ENCODE measurements around the gene REC8. TPM values are rescaled to one million over a fixed set of nuclear protein-coding genes. Genes with fewer than 3 reads are reported as not detected.

Gene REC8
- total and polyA plus RNA-seq, 10 of the 15 experiments (the other 5 are each of a cell fraction or from before 2014, with no cell fraction given) = 4.2 to 76.9 (median 29.1) TPM

DNA sequence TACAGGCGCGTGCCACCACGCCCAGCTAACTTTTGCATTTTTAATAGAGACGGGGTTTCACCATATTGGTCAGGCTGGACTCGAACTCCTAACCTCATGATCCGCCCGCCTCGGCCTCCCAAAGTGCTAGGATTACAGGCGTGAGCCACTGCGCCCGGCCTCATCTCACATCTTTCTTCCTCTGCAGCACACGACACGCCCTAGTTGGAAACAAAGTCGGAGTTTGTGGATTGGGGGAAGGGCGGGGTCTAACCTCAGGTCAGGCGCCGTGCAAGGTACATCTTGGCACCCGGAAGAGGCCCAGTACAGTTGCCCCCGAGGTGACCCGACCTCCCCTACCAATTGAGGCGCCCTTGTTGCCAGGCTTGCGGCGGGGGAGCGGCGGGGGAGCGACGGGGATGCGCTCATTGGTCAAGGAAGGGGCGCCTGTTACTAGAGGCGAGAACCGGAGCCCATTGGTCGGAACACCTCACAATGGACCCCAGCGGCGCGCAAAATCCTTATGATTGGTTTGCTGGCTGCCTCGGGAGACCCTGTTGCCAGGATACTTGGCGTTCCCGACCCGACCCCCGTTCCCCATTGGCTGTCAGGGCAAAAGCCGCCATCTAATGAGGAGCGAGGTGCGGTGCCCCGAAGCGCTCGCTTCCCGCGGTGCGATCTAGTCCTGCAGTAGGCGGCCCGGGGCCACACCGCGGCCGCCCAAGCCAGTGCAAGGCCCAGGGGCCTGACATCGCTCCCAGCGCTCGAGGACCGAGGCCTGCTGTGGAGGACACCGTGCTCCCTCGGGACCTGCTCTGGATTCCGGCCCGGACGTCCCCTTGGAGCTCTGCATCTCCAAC lies at the start of gene REC8 (continued):
- TF ChIP-seq, protein P1, sequence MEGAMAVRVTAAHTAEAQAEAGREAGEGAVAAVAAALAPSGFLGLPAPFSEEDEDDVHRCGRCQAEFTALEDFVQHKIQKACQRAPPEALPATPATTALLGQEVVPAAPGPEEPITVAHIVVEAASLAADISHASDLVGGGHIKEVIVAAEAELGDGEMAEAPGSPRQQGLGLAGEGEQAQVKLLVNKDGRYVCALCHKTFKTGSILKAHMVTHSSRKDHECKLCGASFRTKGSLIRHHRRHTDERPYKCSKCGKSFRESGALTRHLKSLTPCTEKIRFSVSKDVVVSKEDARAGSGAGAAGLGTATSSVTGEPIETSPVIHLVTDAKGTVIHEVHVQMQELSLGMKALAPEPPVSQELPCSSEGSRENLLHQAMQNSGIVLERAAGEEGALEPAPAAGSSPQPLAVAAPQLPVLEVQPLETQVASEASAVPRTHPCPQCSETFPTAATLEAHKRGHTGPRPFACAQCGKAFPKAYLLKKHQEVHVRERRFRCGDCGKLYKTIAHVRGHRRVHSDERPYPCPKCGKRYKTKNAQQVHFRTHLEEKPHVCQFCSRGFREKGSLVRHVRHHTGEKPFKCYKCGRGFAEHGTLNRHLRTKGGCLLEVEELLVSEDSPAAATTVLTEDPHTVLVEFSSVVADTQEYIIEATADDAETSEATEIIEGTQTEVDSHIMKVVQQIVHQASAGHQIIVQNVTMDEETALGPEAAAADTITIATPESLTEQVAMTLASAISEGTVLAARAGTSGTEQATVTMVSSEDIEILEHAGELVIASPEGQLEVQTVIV (IDR thresholded peaks at IDR 0.05; ENCODE audit: borderline replicate concordance, partially characterized antibody) = no peak
- TF ChIP-seq, protein P2, sequence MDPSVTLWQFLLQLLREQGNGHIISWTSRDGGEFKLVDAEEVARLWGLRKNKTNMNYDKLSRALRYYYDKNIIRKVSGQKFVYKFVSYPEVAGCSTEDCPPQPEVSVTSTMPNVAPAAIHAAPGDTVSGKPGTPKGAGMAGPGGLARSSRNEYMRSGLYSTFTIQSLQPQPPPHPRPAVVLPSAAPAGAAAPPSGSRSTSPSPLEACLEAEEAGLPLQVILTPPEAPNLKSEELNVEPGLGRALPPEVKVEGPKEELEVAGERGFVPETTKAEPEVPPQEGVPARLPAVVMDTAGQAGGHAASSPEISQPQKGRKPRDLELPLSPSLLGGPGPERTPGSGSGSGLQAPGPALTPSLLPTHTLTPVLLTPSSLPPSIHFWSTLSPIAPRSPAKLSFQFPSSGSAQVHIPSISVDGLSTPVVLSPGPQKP (IDR thresholded peaks at IDR 0.05; ENCODE audit: low read depth, low read length) = no peak
- TF ChIP-seq CHD4 (IDR thresholded peaks at IDR 0.05) (no peak), TCF3 (IDR thresholded peaks at IDR 0.05; ENCODE audit: borderline replicate concordance, insufficient read depth, low read depth, low read length) (no peak)
- TF ChIP-seq, protein P3, sequence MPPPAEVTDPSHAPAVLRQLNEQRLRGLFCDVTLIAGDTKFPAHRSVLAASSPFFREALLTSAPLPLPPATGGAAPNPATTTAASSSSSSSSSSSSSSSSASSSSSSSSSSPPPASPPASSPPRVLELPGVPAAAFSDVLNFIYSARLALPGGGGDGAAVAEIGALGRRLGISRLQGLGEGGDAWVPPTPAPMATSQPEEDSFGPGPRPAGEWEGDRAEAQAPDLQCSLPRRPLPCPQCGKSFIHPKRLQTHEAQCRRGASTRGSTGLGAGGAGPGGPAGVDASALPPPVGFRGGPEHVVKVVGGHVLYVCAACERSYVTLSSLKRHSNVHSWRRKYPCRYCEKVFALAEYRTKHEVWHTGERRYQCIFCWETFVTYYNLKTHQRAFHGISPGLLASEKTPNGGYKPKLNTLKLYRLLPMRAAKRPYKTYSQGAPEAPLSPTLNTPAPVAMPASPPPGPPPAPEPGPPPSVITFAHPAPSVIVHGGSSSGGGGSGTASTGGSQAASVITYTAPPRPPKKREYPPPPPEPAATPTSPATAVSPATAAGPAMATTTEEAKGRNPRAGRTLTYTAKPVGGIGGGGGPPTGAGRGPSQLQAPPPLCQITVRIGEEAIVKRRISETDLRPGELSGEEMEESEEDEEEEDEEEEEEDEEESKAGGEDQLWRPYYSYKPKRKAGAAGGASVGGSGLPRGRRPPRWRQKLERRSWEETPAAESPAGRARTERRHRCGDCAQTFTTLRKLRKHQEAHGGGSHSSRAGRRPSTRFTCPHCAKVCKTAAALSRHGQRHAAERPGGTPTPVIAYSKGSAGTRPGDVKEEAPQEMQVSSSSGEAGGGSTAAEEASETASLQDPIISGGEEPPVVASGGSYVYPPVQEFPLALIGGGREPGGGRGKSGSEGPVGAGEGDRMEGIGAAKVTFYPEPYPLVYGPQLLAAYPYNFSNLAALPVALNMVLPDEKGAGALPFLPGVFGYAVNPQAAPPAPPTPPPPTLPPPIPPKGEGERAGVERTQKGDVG (CRISPR knock-in tag; IDR thresholded peaks at IDR 0.05) = no peak
- TF ChIP-seq, protein P4, sequence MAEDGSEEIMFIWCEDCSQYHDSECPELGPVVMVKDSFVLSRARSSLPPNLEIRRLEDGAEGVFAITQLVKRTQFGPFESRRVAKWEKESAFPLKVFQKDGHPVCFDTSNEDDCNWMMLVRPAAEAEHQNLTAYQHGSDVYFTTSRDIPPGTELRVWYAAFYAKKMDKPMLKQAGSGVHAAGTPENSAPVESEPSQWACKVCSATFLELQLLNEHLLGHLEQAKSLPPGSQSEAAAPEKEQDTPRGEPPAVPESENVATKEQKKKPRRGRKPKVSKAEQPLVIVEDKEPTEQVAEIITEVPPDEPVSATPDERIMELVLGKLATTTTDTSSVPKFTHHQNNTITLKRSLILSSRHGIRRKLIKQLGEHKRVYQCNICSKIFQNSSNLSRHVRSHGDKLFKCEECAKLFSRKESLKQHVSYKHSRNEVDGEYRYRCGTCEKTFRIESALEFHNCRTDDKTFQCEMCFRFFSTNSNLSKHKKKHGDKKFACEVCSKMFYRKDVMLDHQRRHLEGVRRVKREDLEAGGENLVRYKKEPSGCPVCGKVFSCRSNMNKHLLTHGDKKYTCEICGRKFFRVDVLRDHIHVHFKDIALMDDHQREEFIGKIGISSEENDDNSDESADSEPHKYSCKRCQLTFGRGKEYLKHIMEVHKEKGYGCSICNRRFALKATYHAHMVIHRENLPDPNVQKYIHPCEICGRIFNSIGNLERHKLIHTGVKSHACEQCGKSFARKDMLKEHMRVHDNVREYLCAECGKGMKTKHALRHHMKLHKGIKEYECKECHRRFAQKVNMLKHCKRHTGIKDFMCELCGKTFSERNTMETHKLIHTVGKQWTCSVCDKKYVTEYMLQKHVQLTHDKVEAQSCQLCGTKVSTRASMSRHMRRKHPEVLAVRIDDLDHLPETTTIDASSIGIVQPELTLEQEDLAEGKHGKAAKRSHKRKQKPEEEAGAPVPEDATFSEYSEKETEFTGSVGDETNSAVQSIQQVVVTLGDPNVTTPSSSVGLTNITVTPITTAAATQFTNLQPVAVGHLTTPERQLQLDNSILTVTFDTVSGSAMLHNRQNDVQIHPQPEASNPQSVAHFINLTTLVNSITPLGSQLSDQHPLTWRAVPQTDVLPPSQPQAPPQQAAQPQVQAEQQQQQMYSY (CRISPR knock-in tag; IDR thresholded peaks at IDR 0.05) = no peak
